Mucosa of descending colon (tissue), 3 donors: ENCODE results near the gene RUNDC3A. TPM values are rescaled to one million over a fixed set of nuclear protein-coding genes. Genes with fewer than 3 reads are reported as not detected.

ENCODE experiments used
- ATAC-seq: fragments of 200-7000 bp; cut with Tn5 transposase; one replicate; pipeline ENCODE4 v1.9.1; 2020; ENCODE audit warnings: mild to moderate bottlenecking, moderate library complexity
- DNase-seq, 3 donors: peaks; one replicate each; pipeline ENCODE4 v3.0.0-alpha.2; 2020
- H3K36me3 ChIP-seq: fragments of 200-600 bp; one replicate; pipeline ENCODE4 v1.8.0; 2021; ENCODE audit warnings: low read depth, mild to moderate bottlenecking
- H3K4me1 ChIP-seq: fragments of 200-600 bp; one replicate; pipeline ENCODE4 v1.8.0; 2021; ENCODE audit warnings: low read depth, mild to moderate bottlenecking
- H3K4me3 ChIP-seq: fragments of 200-600 bp; one replicate; pipeline ENCODE4 v1.8.0; 2021; ENCODE audit warnings: mild to moderate bottlenecking
- H3K9me3 ChIP-seq: fragments of 200-600 bp; one replicate; pipeline ENCODE4 v1.8.0; 2021; ENCODE audit warnings: mild to moderate bottlenecking
- intact Hi-C, 2 donors: fragments of 100-400 bp; cut with DNase I in 1 of 2; cut with micrococcal nuclease in 1 of 2; formaldehyde crosslinking; loops; one replicate each; pipeline versions ENCODE4 v1.11.0 to v1.11.1; 2022; cut with DNase I, micrococcal nuclease
- total RNA-seq, 3 donors: library from RNA; stranded (reverse); fragmentation: NEBNext Ultra II Directional in 2 of 3; extraction: Animal tissue kit (Norgen Biotek cat#: 25700) in 2 of 3; gene quantifications; one replicate each; pipeline versions ENCODE4 v1.2.1 to v1.2.4, GENCODE V29; 2021 to 2023
- TF ChIP-seq, protein P1 (sequence below): fragments of 200-600 bp; IDR thresholded peaks from one replicate; pipeline ENCODE4 v1.8.0; 2022; ENCODE audit warnings: antibody characterized with exemption, mild to moderate bottlenecking
- donor health status: DM: no; HTN: no; CAD: no; lungs with moderate emphysema.
- donor health status: DM: no; HTN: no; CAD: no.
- donor health status: DM: no; HTN: yes; CAD: no.

Gene RUNDC3A
- total RNA-seq, 3 donors from 2014 or later, result 0.34 to 3.7 (median 1.4) TPM

DNA sequence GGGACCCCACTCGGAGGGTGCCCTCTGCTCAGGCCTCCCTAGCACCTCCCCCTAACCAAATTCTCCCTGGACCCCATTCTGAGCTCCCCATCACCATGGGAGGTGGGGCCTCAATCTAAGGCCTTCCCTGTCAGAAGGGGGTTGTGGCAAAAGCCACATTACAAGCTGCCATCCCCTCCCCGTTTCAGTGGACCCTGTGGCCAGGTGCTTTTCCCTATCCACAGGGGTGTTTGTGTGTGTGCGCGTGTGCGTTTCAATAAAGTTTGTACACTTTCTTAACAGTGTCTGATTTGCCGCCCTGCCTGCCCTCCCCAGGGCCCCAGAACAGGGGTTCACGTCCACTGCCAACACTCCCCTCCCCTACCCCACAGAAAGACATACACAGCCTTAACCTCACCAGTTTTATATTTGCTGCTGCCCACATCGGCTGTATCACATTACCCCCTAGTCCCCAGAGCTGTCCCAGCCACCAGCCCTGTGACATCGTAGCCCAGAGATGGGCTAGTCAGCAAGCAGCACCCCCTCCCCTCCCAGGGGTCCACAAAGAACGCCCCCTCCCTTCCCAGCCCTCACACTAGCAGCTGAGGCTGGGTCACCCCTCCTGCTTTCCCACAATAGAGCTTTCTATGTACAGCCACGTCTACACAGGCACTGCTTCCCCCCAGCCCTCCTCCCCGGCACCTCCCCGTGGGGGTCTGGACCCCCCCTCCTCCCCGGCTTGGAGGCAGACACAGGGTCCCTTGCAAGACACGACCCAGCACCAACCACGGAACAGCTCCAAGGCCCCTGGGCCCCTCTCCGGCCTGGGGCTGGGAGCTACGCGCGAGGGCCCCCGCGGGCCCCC, 44.6 kb downstream of the RUNDC3A start:
- no peak for ATAC-seq
- TF ChIP-seq, protein P1, sequence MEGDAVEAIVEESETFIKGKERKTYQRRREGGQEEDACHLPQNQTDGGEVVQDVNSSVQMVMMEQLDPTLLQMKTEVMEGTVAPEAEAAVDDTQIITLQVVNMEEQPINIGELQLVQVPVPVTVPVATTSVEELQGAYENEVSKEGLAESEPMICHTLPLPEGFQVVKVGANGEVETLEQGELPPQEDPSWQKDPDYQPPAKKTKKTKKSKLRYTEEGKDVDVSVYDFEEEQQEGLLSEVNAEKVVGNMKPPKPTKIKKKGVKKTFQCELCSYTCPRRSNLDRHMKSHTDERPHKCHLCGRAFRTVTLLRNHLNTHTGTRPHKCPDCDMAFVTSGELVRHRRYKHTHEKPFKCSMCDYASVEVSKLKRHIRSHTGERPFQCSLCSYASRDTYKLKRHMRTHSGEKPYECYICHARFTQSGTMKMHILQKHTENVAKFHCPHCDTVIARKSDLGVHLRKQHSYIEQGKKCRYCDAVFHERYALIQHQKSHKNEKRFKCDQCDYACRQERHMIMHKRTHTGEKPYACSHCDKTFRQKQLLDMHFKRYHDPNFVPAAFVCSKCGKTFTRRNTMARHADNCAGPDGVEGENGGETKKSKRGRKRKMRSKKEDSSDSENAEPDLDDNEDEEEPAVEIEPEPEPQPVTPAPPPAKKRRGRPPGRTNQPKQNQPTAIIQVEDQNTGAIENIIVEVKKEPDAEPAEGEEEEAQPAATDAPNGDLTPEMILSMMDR, result no peak
- Histone ChIP-seq H3K4me1 (no peaks in the 10 kb centered on the region), H3K36me3 (peaks cover 9% of the 10 kb centered on the region), H3K9me3 (no peaks in the 10 kb centered on the region), H3K4me3 (no peak overlapping the region)
- no peak for DNase-seq
- intact Hi-C loops, result no loop called here

DNA sequence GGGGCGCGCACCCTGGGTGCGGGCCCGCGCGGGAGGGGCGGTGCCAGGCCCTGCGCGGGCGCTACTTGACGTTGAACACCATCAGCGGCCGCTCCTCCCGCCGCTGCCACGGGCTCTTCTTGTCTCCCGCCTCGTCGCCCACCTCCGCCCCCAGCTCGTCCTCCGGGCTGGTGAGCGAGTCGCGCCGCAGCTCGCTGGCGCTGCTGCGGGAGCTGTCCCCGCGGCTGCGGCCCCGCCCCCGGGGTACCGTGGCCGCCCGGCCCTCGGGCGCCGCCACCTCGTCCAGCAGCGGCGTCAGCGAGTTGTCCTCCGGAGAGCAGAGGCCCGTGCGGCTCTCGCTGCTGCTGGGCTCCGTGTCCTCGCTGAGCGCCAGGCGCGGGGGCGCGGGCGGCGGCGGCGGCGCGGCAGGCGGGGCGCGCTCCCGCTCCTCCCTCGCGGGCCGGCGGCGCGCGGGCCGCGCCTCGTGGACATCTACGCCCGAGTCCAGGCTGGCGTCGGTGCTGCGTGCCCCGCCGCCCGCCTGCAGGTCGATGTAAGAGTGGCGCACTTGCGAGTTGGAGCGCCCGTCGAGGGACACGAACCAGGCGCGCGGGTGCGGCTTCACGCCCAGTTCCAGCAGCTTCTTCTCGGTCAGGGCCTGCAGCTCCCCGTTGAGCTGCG, 45.4 kb downstream of the RUNDC3A start:
- TF ChIP-seq, protein P1, result no peak
- Histone ChIP-seq H3K4me3 (no peak overlapping the region), H3K9me3 (no peaks in the 10 kb centered on the region), H3K4me1 (no peaks in the 10 kb centered on the region), H3K36me3 (peaks cover 9% of the 10 kb centered on the region)
- peak; percentile 22 for ATAC-seq
- intact Hi-C loops, result no loop called here
- peak in 2 of 3 donors; percentile 52 to 54 for DNase-seq

DNA sequence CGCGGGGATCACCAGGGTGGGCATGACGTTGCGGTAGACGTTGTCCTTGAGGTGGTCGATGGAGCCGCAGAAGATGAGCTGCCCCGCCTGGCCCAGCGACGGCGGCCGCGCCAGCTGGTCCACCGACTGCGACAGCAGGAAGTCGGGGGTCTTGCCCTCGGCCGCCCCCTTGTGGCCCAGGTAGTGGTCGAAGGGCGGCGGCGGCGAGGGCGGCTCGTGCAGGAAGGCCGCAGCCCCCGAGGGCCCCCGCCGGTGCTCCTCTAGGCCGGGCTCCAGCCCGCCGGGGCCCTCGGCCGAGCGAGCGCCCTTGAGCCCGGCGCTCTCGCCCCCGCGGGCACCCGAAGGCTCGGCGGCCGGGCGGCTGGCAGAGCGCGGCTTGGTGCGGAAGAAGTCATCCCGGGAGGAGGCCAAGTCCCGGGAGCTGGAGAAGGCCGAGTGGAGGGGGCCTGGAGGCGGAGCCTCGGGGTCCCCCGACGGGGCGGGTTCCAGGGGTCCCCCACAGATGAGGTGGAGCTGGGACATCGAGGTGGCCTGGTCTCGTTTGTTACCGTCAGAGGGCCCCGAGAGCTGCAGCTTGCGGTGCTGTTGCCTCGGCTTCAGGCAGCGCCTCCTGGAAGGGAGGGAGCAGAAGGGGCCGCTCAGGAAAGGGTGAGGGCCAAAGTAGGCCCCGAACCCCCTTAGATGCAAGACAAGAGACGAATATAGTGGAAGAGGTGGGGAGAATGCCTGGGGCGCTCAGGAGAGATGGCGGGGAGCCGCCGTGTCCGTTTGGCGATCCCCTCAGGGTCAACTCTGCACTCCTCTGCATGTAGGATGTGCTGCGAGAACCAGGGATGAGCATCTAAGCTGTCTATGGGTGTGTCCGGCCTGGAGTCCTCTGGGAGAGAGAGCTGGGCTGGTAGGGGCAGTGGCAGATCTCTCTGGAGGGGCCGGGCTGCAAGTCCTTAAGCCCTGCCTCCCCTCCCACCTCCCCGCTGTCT, 46.5 kb downstream of the RUNDC3A start:
- peaks cover 9% of the 10 kb centered on the region for H3K36me3 ChIP-seq
- no peaks in the 10 kb centered on the region for H3K9me3 ChIP-seq
- peak; percentile 36 for ATAC-seq
- no peaks in the 10 kb centered on the region for H3K4me1 ChIP-seq
- H3K4me3 ChIP-seq, result no peak overlapping the region
- DNase-seq, result peak; percentile 64 to 69 (median 66)
- TF ChIP-seq, protein P1, result peak; percentile 15
- intact Hi-C loops, result no loop called here

DNA sequence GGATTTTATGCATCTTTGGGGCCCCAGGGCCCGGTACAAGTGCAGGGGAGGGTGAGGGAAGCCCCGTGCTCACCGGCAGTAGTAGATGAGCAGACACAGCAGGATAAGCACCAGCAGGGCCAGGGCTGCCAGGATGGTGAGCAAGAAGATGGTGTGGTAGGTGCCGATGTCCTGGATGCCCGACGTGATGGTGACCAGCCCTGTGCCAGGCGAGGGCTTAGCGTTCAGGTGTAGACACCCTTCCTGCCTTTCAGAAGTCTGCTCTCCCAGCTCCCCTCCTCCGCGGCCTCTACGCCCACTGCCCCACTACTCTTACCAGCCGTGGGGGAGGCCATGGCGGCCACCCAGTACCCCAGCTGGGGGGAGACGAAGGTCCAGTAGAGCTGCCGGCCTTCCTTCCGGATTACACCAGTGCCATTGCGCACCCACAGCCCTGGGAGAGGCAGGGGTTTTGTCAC, 47.3 kb downstream of the RUNDC3A start:
- no peaks in the 10 kb centered on the region for H3K9me3 ChIP-seq
- no peaks in the 10 kb centered on the region for H3K4me1 ChIP-seq
- no peak for DNase-seq
- no peak overlapping the region for H3K4me3 ChIP-seq
- intact Hi-C loops, result no loop called here
- TF ChIP-seq, protein P1, result no peak
- ATAC-seq, result no peak
- peaks cover 4% of the 10 kb centered on the region for H3K36me3 ChIP-seq

DNA sequence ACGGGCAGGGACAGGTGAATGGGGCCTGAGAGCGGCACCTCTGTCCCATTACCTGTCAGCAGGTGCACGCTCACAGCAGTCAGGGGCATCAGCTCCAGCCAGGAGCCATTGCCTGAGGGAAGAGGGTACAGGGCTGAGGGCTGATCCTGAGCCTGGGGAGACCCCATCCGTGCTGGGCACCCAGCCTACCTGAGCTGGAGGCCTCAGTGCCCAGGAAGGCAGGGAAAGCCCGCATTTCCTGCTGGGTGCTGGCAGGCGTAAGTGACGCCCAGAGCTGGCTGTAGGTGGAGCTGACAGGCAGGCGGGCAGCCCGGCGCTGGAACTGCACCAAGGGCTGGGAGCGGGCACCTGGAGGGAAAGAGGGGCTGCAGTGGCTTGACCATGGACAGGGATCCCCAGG, 47.8 kb downstream of the RUNDC3A start:
- no peaks in the 10 kb centered on the region for H3K36me3 ChIP-seq
- TF ChIP-seq, protein P1, result no peak
- intact Hi-C loops, result no loop called here
- H3K9me3 ChIP-seq, result no peaks in the 10 kb centered on the region
- ATAC-seq (peak; percentile 56), DNase-seq (no peak)
- no peak overlapping the region for H3K4me3 ChIP-seq
- no peaks in the 10 kb centered on the region for H3K4me1 ChIP-seq
